CD4-positive, CD25-positive, alpha-beta regulatory T cell (primary cell): ENCODE data around the gene MYO10. TPM values are rescaled to one million over a fixed set of nuclear protein-coding genes. Genes with fewer than 3 reads are reported as not detected.

Source experiments
- ATAC-seq, 2 donors: fragments of 150-1000 bp; cut with Tn5 transposase; one replicate each; pipeline ENCODE4 v1.10.0; 2021; ENCODE audit warnings: low read depth in 2 of 2, moderate number of reproducible peaks in 2 of 2, moderate library complexity in 1 of 2
- DNase-seq, 3 donors: peaks; one replicate each; pipeline versions ENCODE4 v3.0.0 to v3.0.0-alpha.2; 2012 to 2022; ENCODE audit warnings: mixed read lengths in 1 of 3
- H3K27ac ChIP-seq: one replicate; pipeline ENCODE4 v1.7.0; 2013; ENCODE audit warnings: mild to moderate bottlenecking, low read length; ENCODE audit not compliant: insufficient read depth, poor library complexity, severe bottlenecking
- H3K27me3 ChIP-seq: one replicate; pipeline ENCODE4 v1.7.0; 2013; ENCODE audit warnings: low read length; ENCODE audit not compliant: control insufficient read depth, insufficient read depth
- H3K36me3 ChIP-seq: one replicate; pipeline ENCODE4 v1.7.0; 2013; ENCODE audit warnings: mild to moderate bottlenecking, low read length, moderate library complexity; ENCODE audit not compliant: control insufficient read depth, insufficient read depth
- H3K4me1 ChIP-seq: 2 replicates; pipeline ENCODE4 v1.7.0; 2013; ENCODE audit warnings: mild to moderate bottlenecking, low read length; ENCODE audit not compliant: insufficient read depth, control insufficient read depth, poor library complexity, severe bottlenecking
- H3K4me3 ChIP-seq: one replicate; pipeline ENCODE4 v1.7.0; 2013; ENCODE audit warnings: low read depth, mild to moderate bottlenecking, low read length, moderate library complexity
- H3K9me3 ChIP-seq, 2 experiments: 1 replicate in 1 of 2; 2 replicates in 1 of 2; pipeline ENCODE4 v1.7.0; 2013; ENCODE audit warnings: low read length in 2 of 2, mild to moderate bottlenecking in 1 of 2, moderate library complexity in 1 of 2; ENCODE audit not compliant: control insufficient read depth in 2 of 2
- H3K27ac Mint-ChIP-seq, 3 donors: one replicate each; pipeline ENCODE4 v1.8.0; 2020 to 2022; ENCODE audit warnings: mild to moderate bottlenecking in 3 of 3, mixed read lengths in 3 of 3, moderate library complexity in 2 of 3
- H3K27me3 Mint-ChIP-seq: one replicate; pipeline ENCODE4 v1.8.0; 2022; ENCODE audit warnings: mild to moderate bottlenecking, mixed read lengths
- H3K36me3 Mint-ChIP-seq: one replicate; pipeline ENCODE4 v1.8.0; 2020; ENCODE audit warnings: mixed read lengths
- H3K4me1 Mint-ChIP-seq, 4 donors: one replicate each; pipeline ENCODE4 v1.8.0; 2020 to 2022; ENCODE audit warnings: mixed read lengths in 4 of 4, mild to moderate bottlenecking in 1 of 4
- H3K4me3 Mint-ChIP-seq, 4 donors: one replicate each; pipeline ENCODE4 v1.8.0; 2020 to 2022; ENCODE audit warnings: mild to moderate bottlenecking in 4 of 4, mixed read lengths in 4 of 4, moderate library complexity in 3 of 4
- H3K9me3 Mint-ChIP-seq, 7 donors: one replicate each; pipeline ENCODE4 v1.8.0; 2020 to 2022; ENCODE audit warnings: mixed read lengths in 7 of 7, mild to moderate bottlenecking in 3 of 7, moderate library complexity in 2 of 7
- polyA plus RNA-seq, 4 donors: library from polyadenylated mRNA; unstranded; fragments of 300-500 nt; fragmentation: Illumina TruSeq; gene quantifications; one replicate each; pipeline ENCODE4 v1.2.3, GENCODE V29; 2021
- total RNA-seq: library from RNA; stranded (reverse); gene quantifications from one replicate; pipeline ENCODE4 v1.2.3, GENCODE V29; 2022

The MYO10 gene
- total and polyA plus RNA-seq, 5 donors from 2014 or later: 0.01 to 0.05 (median 0.02) TPM; not detected in 1

DNA sequence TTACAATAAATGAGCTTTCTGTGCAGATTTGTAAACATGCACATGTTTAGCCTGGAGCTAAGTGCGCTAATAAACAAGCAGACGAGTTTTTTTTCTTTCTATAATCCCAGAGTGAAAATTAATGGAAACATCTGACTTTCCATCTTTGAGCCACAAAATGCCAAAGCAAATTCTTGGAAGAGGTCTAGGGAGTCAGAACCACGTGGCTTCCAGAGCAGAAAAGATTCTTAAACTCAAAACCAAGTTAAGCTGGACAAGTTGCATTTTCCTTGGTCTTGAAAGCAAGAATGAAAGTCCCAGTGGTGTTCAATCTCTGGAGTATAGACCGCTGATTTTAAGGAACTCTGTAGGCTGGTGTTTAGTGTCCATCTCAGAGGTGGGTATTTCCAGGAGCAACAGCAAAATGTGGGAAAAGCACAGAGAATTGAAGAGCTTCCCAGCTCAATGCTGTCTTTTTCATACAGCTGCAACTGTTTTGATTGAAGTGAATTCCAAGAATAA is 71.4 kb downstream of the MYO10 start:
- Histone ChIP-seq H3K4me1 (no peaks in the 10 kb centered on the region), H3K4me3 (no peak overlapping the region), H3K27ac (no peak overlapping the region), H3K27me3 (no peaks in the 10 kb centered on the region), H3K9me3 (no peaks in the 10 kb centered on the region), H3K36me3 (no peaks in the 10 kb centered on the region)
- Mint-ChIP-seq H3K4me1 (no peaks in the 10 kb centered on the region), H3K9me3 (peaks cover 0 to 3% (median 0%) of the 10 kb centered on the region in 7 donors), H3K27ac (no peak overlapping the region), H3K36me3 (no peaks in the 10 kb centered on the region), H3K4me3 (no peak overlapping the region), H3K27me3 (no peaks in the 10 kb centered on the region)
- DNase-seq: no peak
- ATAC-seq: no peak

DNA sequence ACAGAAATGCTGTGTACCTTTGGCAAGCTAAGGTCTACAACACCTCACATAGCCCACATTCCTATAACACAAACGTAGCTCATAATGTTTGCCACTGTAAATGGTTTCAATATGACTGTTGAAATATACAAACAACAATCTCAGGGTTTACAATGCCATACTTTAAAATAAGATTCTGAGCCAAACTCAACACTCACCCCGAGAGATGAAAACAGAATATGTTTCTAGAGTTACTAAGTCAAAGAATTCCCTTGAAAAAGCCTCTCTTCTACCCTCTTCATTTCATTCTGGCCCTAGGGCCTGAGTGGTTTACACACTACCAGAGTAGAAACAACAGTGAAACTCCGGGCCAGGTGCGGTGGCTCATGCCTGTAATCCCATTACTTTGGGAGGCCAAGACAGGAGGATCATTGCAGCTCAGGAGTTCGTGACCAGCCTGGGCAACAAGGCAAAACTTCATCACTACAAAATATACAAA is 72.6 kb downstream of the MYO10 start:
- ATAC-seq (no peak), DNase-seq (no peak)
- Mint-ChIP-seq H3K36me3 (no peaks in the 10 kb centered on the region), H3K4me3 (no peak overlapping the region), H3K9me3 (peaks cover 0 to 3% (median 0%) of the 10 kb centered on the region in 7 donors), H3K4me1 (no peaks in the 10 kb centered on the region), H3K27ac (no peak overlapping the region), H3K27me3 (no peaks in the 10 kb centered on the region)
- Histone ChIP-seq H3K27me3 (no peaks in the 10 kb centered on the region), H3K4me3 (no peak overlapping the region), H3K4me1 (no peaks in the 10 kb centered on the region), H3K36me3 (no peaks in the 10 kb centered on the region), H3K27ac (no peak overlapping the region), H3K9me3 (peaks cover 0 to 7% of the 10 kb centered on the region in 2 experiments)

DNA sequence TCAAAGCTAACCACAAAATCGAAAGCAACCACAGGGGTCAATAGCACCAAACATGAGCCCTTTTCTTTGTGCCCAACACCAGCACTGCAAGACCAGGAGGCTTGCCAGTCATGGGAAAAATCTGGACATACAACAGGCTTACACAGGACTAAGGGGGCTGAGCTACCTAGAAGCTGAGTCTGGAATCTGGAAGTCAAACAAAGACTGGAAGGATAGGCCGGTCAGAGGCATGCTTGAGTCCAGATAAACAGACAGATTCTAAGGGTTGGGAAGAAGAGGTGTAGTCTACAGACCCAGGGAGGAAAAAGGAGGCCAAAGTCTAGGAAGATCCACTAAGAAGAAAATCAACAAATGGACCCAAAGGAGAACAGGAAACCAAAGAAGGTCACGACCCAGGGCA is 73.3 kb downstream of the MYO10 start:
- H3K9me3 ChIP-seq: peaks cover 0 to 7% of the 10 kb centered on the region in 2 experiments
- no peak overlapping the region for H3K27ac Mint-ChIP-seq
- H3K27ac ChIP-seq: no peak overlapping the region
- H3K4me3 ChIP-seq: no peak overlapping the region
- no peaks in the 10 kb centered on the region for H3K4me1 Mint-ChIP-seq
- no peaks in the 10 kb centered on the region for H3K36me3 Mint-ChIP-seq
- no peaks in the 10 kb centered on the region for H3K27me3 ChIP-seq
- no peak for ATAC-seq
- peaks cover 0 to 5% (median 0%) of the 10 kb centered on the region in 7 donors for H3K9me3 Mint-ChIP-seq
- no peaks in the 10 kb centered on the region for H3K27me3 Mint-ChIP-seq
- H3K4me1 ChIP-seq: no peaks in the 10 kb centered on the region
- no peaks in the 10 kb centered on the region for H3K36me3 ChIP-seq
- no peak for DNase-seq
- H3K4me3 Mint-ChIP-seq: no peak overlapping the region

DNA sequence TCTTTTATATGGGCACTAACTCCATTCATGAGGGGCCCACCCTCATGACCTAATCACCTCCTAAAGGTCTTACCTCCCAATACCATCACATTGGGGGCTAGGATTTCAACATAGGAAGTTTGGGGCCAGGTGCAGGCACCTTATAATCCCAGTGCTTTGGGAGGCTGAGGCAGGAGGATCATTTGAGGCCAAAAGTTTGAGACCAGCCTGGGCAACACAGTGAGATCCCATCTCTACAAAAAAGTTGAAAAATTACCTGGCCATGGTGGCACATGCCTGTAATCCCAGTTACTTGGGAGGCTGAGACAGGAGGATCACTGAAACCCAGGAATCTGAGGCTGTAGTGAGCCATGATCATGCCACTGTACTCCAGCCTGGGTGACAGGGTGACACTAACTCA is 76.7 kb downstream of the MYO10 start:
- no peaks in the 10 kb centered on the region for H3K4me1 Mint-ChIP-seq
- H3K4me1 ChIP-seq: no peaks in the 10 kb centered on the region
- H3K4me3 Mint-ChIP-seq: no peak overlapping the region
- H3K27ac ChIP-seq: no peak overlapping the region
- ATAC-seq (no peak), DNase-seq (no peak)
- H3K9me3 ChIP-seq: peaks cover 0 to 7% of the 10 kb centered on the region in 2 experiments
- H3K4me3 ChIP-seq: no peak overlapping the region
- H3K27me3 ChIP-seq: no peaks in the 10 kb centered on the region
- H3K27ac Mint-ChIP-seq: no peak overlapping the region
- H3K27me3 Mint-ChIP-seq: peaks cover under 1% of the 10 kb centered on the region
- no peaks in the 10 kb centered on the region for H3K36me3 Mint-ChIP-seq
- peaks cover 0 to 6% (median 0%) of the 10 kb centered on the region in 7 donors for H3K9me3 Mint-ChIP-seq
- no peaks in the 10 kb centered on the region for H3K36me3 ChIP-seq

DNA sequence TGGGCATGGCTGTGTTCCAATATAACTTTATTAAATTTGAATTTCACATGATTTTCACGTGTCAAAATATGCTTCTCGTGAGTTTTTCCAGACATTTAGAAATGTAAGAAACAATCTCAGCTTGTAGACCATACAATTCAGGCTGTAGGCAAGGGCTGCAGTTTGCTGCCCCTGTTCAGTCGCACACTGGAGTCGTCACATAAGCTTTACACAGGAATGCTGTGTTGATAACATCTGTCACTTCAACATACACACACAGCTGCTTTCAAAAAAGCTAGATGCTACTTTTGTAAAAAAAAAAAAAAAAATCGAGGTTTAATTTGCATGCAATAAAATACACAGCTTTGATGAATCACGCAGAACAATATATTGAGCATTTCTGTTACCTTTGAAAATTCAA is 77.9 kb downstream of the MYO10 start:
- Histone ChIP-seq H3K4me1 (no peaks in the 10 kb centered on the region), H3K27me3 (no peaks in the 10 kb centered on the region), H3K36me3 (no peaks in the 10 kb centered on the region), H3K4me3 (no peak overlapping the region), H3K9me3 (peaks cover 0 to 7% of the 10 kb centered on the region in 2 experiments), H3K27ac (no peak overlapping the region)
- H3K4me3 Mint-ChIP-seq: no peak overlapping the region
- H3K9me3 Mint-ChIP-seq: peaks cover 0 to 6% (median 0%) of the 10 kb centered on the region in 7 donors
- H3K27ac Mint-ChIP-seq: no peak overlapping the region
- no peaks in the 10 kb centered on the region for H3K36me3 Mint-ChIP-seq
- ATAC-seq (no peak), DNase-seq (no peak)
- H3K27me3 Mint-ChIP-seq: peaks cover 4% of the 10 kb centered on the region
- no peaks in the 10 kb centered on the region for H3K4me1 Mint-ChIP-seq

DNA sequence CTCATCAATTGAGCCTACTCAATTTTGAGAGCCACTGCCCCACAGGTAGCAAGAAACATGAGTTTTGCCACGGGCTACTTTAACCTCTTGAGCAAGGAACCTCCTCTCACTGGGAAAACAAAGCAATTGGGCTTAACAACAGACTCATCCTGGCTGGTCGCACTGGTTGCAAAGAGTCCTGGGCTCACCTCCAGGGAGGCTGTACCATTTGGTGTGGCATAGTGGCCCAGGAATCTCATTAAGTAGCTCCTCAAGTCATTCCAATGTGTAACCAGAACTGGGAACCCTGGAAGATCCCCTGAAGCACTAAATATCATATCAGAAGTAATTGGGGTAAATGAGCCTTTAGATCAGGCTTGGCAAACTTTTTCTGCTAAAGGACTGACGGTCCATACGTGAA is 78.5 kb downstream of the MYO10 start:
- H3K4me1 ChIP-seq: no peaks in the 10 kb centered on the region
- Mint-ChIP-seq H3K27me3 (peaks cover 4% of the 10 kb centered on the region), H3K4me1 (no peaks in the 10 kb centered on the region), H3K9me3 (peaks cover 0 to 6% (median 0%) of the 10 kb centered on the region in 7 donors), H3K27ac (no peak overlapping the region), H3K36me3 (no peaks in the 10 kb centered on the region), H3K4me3 (no peak overlapping the region)
- no peak for DNase-seq
- ATAC-seq: no peak
- H3K9me3 ChIP-seq: peaks cover 0 to 7% of the 10 kb centered on the region in 2 experiments
- H3K27me3 ChIP-seq: no peaks in the 10 kb centered on the region
- no peak overlapping the region for H3K27ac ChIP-seq
- H3K36me3 ChIP-seq: no peaks in the 10 kb centered on the region
- H3K4me3 ChIP-seq: no peak overlapping the region

DNA sequence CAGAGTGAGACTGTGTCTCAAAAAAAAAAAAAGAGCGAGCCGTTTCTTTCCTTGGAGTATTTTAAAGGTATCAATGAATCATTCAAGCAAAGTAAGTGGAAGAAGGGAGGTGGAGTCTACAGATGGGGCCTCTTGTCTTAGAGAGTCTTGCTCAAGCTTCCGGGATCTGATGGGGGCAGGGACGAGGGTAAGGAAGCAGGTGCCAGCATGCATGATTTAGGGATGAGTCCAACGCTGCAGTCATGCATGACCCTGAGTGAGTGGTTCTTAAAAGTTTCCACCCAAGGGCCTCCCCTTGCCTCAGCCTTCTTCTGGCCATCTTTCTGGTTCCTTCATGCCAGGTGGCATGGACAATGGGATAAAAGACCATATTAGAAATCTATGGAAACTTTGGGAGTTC is 79.6 kb downstream of the MYO10 start:
- DNase-seq (no peak), ATAC-seq (no peak)
- no peaks in the 10 kb centered on the region for H3K27me3 ChIP-seq
- peaks cover 0 to 6% (median 0%) of the 10 kb centered on the region in 7 donors for H3K9me3 Mint-ChIP-seq
- H3K4me1 Mint-ChIP-seq: no peaks in the 10 kb centered on the region
- H3K4me1 ChIP-seq: no peaks in the 10 kb centered on the region
- no peak overlapping the region for H3K27ac ChIP-seq
- peaks cover 4% of the 10 kb centered on the region for H3K27me3 Mint-ChIP-seq
- no peak overlapping the region for H3K4me3 ChIP-seq
- H3K4me3 Mint-ChIP-seq: no peak overlapping the region
- no peak overlapping the region for H3K27ac Mint-ChIP-seq
- peaks cover 0 to 7% of the 10 kb centered on the region in 2 experiments for H3K9me3 ChIP-seq
- H3K36me3 Mint-ChIP-seq: no peaks in the 10 kb centered on the region
- no peaks in the 10 kb centered on the region for H3K36me3 ChIP-seq

DNA sequence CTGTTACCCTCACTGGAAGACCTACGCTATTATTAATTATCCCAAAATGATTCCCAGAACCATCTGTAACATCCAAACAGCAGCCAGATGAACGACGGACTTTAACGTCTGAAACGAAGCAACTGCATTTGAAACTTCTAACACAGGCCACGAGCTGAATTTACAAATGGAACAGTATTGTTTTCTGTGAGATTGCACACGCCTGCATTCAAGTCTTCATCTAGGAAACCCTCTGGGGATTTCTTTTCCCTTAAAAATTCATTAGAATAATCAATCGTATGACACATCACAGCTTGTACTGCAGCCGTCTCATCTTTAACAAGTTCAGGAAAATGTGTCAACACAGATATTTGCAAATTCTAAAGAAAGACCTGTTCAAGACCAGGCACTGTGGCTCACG is 80.2 kb downstream of the MYO10 start:
- H3K4me1 Mint-ChIP-seq: no peaks in the 10 kb centered on the region

More for the DNA sequence above, 80.2 kb downstream of the MYO10 start:
- Histone ChIP-seq H3K27me3 (no peaks in the 10 kb centered on the region), H3K27ac (no peak overlapping the region), H3K9me3 (peaks cover 0 to 7% of the 10 kb centered on the region in 2 experiments), H3K4me1 (no peaks in the 10 kb centered on the region), H3K4me3 (no peak overlapping the region), H3K36me3 (no peaks in the 10 kb centered on the region)
- H3K4me3 Mint-ChIP-seq: no peak overlapping the region
- peaks cover 0 to 6% (median 0%) of the 10 kb centered on the region in 7 donors for H3K9me3 Mint-ChIP-seq
- no peak overlapping the region for H3K27ac Mint-ChIP-seq
- H3K27me3 Mint-ChIP-seq: peaks cover 4% of the 10 kb centered on the region
- H3K36me3 Mint-ChIP-seq: no peaks in the 10 kb centered on the region
- DNase-seq: no peak
- no peak for ATAC-seq
